Measurements from ENCODE around the gene NAPSA.
"Not testable (repeated sequence)": the region's sequence is repeated elsewhere in the genome, so short reads cannot be mapped to it uniquely, and the experiment has no call there.

NAPSA gene

GRCh38 chr19:50365434-50366306 is at the start of gene NAPSA:
NAPSA (minus strand) TSS chr19:50365639; CDS start chr19:50365621, 18 bp downstream.
- no peak for DNase-seq (ENCODE audit: low read depth in 1 of 2, low spot score in 1 of 2)

- DNase-seq (ENCODE audit: low read depth in 1 of 2, low spot score in 1 of 2), result no peak
Observed at GRCh38 chr19:50413531-50413930, 48.1 kb upstream of the NAPSA start.

GRCh38 chr19:50413096-50413495 is 47.7 kb upstream of the NAPSA start:
- no peak for DNase-seq (ENCODE audit: low read depth in 1 of 2, low spot score in 1 of 2)

- no peak for DNase-seq (ENCODE audit: low read depth in 1 of 2, low spot score in 1 of 2)
Observed at GRCh38 chr19:50412419-50412818, 47.0 kb upstream of the NAPSA start.

GRCh38 chr19:50410109-50410508 is 44.7 kb upstream of the NAPSA start:
- DNase-seq (ENCODE audit: low read depth in 1 of 2, low spot score in 1 of 2), result no peak

GRCh38 chr19:50409347-50409746 is 43.9 kb upstream of the NAPSA start:
- no peak for DNase-seq (ENCODE audit: low read depth in 1 of 2, low spot score in 1 of 2)

GRCh38 chr19:50406829-50407228 is 41.4 kb upstream of the NAPSA start:
- no peak for DNase-seq (ENCODE audit: low read depth in 1 of 2, low spot score in 1 of 2)

- DNase-seq (ENCODE audit: low read depth in 1 of 2, low spot score in 1 of 2), result no peak
Observed at GRCh38 chr19:50406156-50406820, 40.8 kb upstream of the NAPSA start.

- no peak for DNase-seq (ENCODE audit: low read depth in 1 of 2, low spot score in 1 of 2)
Observed at GRCh38 chr19:50402544-50403301, 37.3 kb upstream of the NAPSA start.

GRCh38 chr19:50401605-50402450 is 36.4 kb upstream of the NAPSA start:
- DNase-seq (ENCODE audit: low read depth in 1 of 2, low spot score in 1 of 2), result no peak

GRCh38 chr19:50399368-50399745 is 33.9 kb upstream of the NAPSA start:
- no peak for DNase-seq (ENCODE audit: low read depth in 1 of 2, low spot score in 1 of 2)

GRCh38 chr19:50398675-50399367 is 33.4 kb upstream of the NAPSA start:
- no peak for DNase-seq (ENCODE audit: low read depth in 1 of 2, low spot score in 1 of 2)

GRCh38 chr19:50394017-50394416 is 28.6 kb upstream of the NAPSA start:
- no peak for DNase-seq (ENCODE audit: low read depth in 1 of 2, low spot score in 1 of 2)

GRCh38 chr19:50393589-50393988 is 28.1 kb upstream of the NAPSA start:
- no peak for DNase-seq (ENCODE audit: low read depth in 1 of 2, low spot score in 1 of 2)

- DNase-seq (ENCODE audit: low read depth in 1 of 2, low spot score in 1 of 2), result no peak
Observed at GRCh38 chr19:50392759-50393158, 27.3 kb upstream of the NAPSA start.

- DNase-seq (ENCODE audit: low read depth in 1 of 2, low spot score in 1 of 2), result not testable (repeated sequence)
Observed at GRCh38 chr19:50390952-50391351, 25.5 kb upstream of the NAPSA start.

GRCh38 chr19:50390295-50390694 is 24.9 kb upstream of the NAPSA start:
- DNase-seq (ENCODE audit: low read depth in 1 of 2, low spot score in 1 of 2), result not testable (repeated sequence)

GRCh38 chr19:50387868-50388245 is 22.4 kb upstream of the NAPSA start:
- no peak for DNase-seq (ENCODE audit: low read depth in 1 of 2, low spot score in 1 of 2)

GRCh38 chr19:50387176-50387867 is 21.9 kb upstream of the NAPSA start:
- no peak for DNase-seq (ENCODE audit: low read depth in 1 of 2, low spot score in 1 of 2)
